ENCODE data around the gene FADS3.

Gene FADS3

GRCh38 chr11:61914471-61915171 is 23.3 kb upstream of the FADS3 start:
- DNase-seq (ENCODE audit: low read depth, low spot score), result no peak

GRCh38 chr11:61913699-61914395 is 22.5 kb upstream of the FADS3 start:
- no peak for DNase-seq (ENCODE audit: low read depth, low spot score)

GRCh38 chr11:61912991-61913698 is 21.8 kb upstream of the FADS3 start:
- DNase-seq (ENCODE audit: low read depth, low spot score), result no peak

- no peak for DNase-seq (ENCODE audit: low read depth, low spot score)
Measured at GRCh38 chr11:61912530-61912898, 21.2 kb upstream of the FADS3 start.

GRCh38 chr11:61911701-61912529 is 20.6 kb upstream of the FADS3 start:
- DNase-seq (ENCODE audit: low read depth, low spot score), result no peak

- no peak for DNase-seq (ENCODE audit: low read depth, low spot score)
Measured at GRCh38 chr11:61911128-61911700, 19.9 kb upstream of the FADS3 start.

- no peak for DNase-seq (ENCODE audit: low read depth, low spot score)
Measured at GRCh38 chr11:61910187-61911127, 19.1 kb upstream of the FADS3 start.

- no peak for DNase-seq (ENCODE audit: low read depth, low spot score)
Measured at GRCh38 chr11:61908730-61909316, 17.5 kb upstream of the FADS3 start.

- no peak for DNase-seq (ENCODE audit: low read depth, low spot score)
Measured at GRCh38 chr11:61907871-61908729, 16.8 kb upstream of the FADS3 start.

- DNase-seq (ENCODE audit: low read depth, low spot score), result no peak
Measured at GRCh38 chr11:61907282-61907681, 15.9 kb upstream of the FADS3 start.

GRCh38 chr11:61906522-61906909 is 15.2 kb upstream of the FADS3 start:
- no peak for DNase-seq (ENCODE audit: low read depth, low spot score)

GRCh38 chr11:61905801-61906521 is 14.6 kb upstream of the FADS3 start:
- DNase-seq (ENCODE audit: low read depth, low spot score), result no peak

GRCh38 chr11:61905067-61905696 is 13.8 kb upstream of the FADS3 start:
- no peak for DNase-seq (ENCODE audit: low read depth, low spot score)

- DNase-seq (ENCODE audit: low read depth, low spot score), result peak; percentile 64
Measured at GRCh38 chr11:61904539-61905048, 13.2 kb upstream of the FADS3 start.

- no peak for DNase-seq (ENCODE audit: low read depth, low spot score)
Measured at GRCh38 chr11:61903845-61904244, 12.5 kb upstream of the FADS3 start.

GRCh38 chr11:61902313-61902712 is 11.0 kb upstream of the FADS3 start:
- DNase-seq (ENCODE audit: low read depth, low spot score), result no peak

GRCh38 chr11:61901397-61901796 is 10.1 kb upstream of the FADS3 start:
- DNase-seq (ENCODE audit: low read depth, low spot score), result no peak

GRCh38 chr11:61900251-61900650 is 8.9 kb upstream of the FADS3 start:
- DNase-seq (ENCODE audit: low read depth, low spot score), result no peak
